Panc1 (cell line): ENCODE data around the gene CD1E. TPM values are rescaled to one million over a fixed set of nuclear protein-coding genes. Genes with fewer than 3 reads are reported as not detected.

Experiments
- ATAC-seq: fragments of 200-7000 bp; cut with Tn5 transposase; 2 replicates; pipeline ENCODE4 v1.9.1; 2020; ENCODE audit warnings: mild to moderate bottlenecking, moderate library complexity
- BruUV-seq: library from RNA; stranded (reverse); fragments of 400-500 nt; replicated peaks from 2 replicates; lab custom pipeline; 2021; lab: Mats Ljungman, UMichigan
- CTCF ChIA-PET: fragments of 300-600 bp; sonication (Branson Sonifier 250); formaldehyde crosslinking; loops from one replicate; lab custom pipeline; 2022; ENCODE audit warnings: antibody characterized with exemption; lab: Charles Lee
- POLR2A ChIA-PET: fragments of 300-600 bp; sonication (Branson Sonifier 250); formaldehyde crosslinking; loops from one replicate; lab custom pipeline; 2022; ENCODE audit warnings: antibody characterized with exemption; lab: Charles Lee
- DNase-seq: peaks from one replicate; pipeline ENCODE4 v3.0.0-alpha.2; 2010; ENCODE audit warnings: low read depth, low spot score
- H3K27ac ChIP-seq: 2 replicates; pipeline ENCODE4 v1.5.1; 2011; ENCODE audit warnings: mild to moderate bottlenecking, low read length, inconsistent platforms
- H3K27me3 ChIP-seq: fragments of 200-500 bp; sonication (Bioruptor generic); 2 replicates; pipeline ENCODE4 v1.6.0; 2014; ENCODE audit warnings: low read length, inconsistent platforms; ENCODE audit not compliant: control insufficient read depth, insufficient read depth
- H3K36me3 ChIP-seq: fragments of 200-500 bp; sonication (Bioruptor generic); 2 replicates; pipeline ENCODE4 v1.5.1; 2014; ENCODE audit warnings: inconsistent platforms, mild to moderate bottlenecking, low read length, moderate library complexity; ENCODE audit not compliant: control insufficient read depth, insufficient read depth
- H3K4me1 ChIP-seq: 2 replicates; pipeline ENCODE4 v1.5.1; 2011; ENCODE audit warnings: inconsistent platforms, mild to moderate bottlenecking, low read length, moderate library complexity; ENCODE audit not compliant: control insufficient read depth, insufficient read depth
- H3K4me3 ChIP-seq, 2 experiments: 2 replicates each; pipeline ENCODE4 v1.5.1; 2011 to 2012; ENCODE audit warnings: low read depth in 2 of 2, low read length in 2 of 2, mild to moderate bottlenecking in 2 of 2, inconsistent platforms in 1 of 2, moderate library complexity in 1 of 2
- H3K9me3 ChIP-seq: fragments of 200-500 bp; sonication (Bioruptor generic); 2 replicates; pipeline ENCODE4 v1.5.1; 2014; ENCODE audit warnings: low read depth, mild to moderate bottlenecking, inconsistent platforms, low read length, moderate library complexity; ENCODE audit not compliant: control insufficient read depth, insufficient read depth
- CTCF ChIP-seq: fragments of 450-650 bp; IDR thresholded peaks from 2 replicates; pipeline ENCODE4 v1.5.1; 2017; ENCODE audit warnings: mild to moderate bottlenecking
- POLR2AphosphoS5 ChIP-seq: IDR thresholded peaks from 2 replicates; pipeline ENCODE4 v1.6.1; 2012; ENCODE audit warnings: mild to moderate bottlenecking, low read depth, low read length, moderate library complexity
- SIN3A ChIP-seq: IDR thresholded peaks from 2 replicates; pipeline ENCODE4 v1.6.1; 2012; ENCODE audit warnings: low read depth, mild to moderate bottlenecking, low read length, moderate library complexity, borderline replicate concordance; ENCODE audit not compliant: insufficient read depth
- TCF7L2 ChIP-seq: IDR thresholded peaks from 2 replicates; pipeline ENCODE4 v1.6.1; 2011; ENCODE audit warnings: mild to moderate bottlenecking, low read depth, low read length, inconsistent platforms
- in situ Hi-C: cut with HindIII; loops from 2 replicates; pipeline ENCODE4 v1.10.0; 2016; ENCODE audit warnings: low sequenced_read_pairs, low pct_unique_long_range_greater_than_20kb
- intact Hi-C: fragments of 100-400 bp; cut with micrococcal nuclease; formaldehyde crosslinking; loops from one replicate; pipeline ENCODE4 v1.10.0; 2022; ENCODE audit not compliant: unreplicated experiment
- total RNA-seq: library from RNA; stranded (reverse); gene quantifications from one replicate; pipeline ENCODE4 v1.2.1, GENCODE V29; 2021; ENCODE audit not compliant: unreplicated experiment
- TF ChIP-seq, protein P1 (sequence below), 2 experiments: IDR thresholded peaks; 2 replicates each; pipeline ENCODE4 v1.6.1; 2011 to 2012; ENCODE audit warnings: low read depth in 2 of 2, control low read depth in 1 of 2, low read length in 1 of 2, mild to moderate bottlenecking in 1 of 2, moderate library complexity in 1 of 2; ENCODE audit not compliant: insufficient read depth in 1 of 2

Gene CD1E
- total RNA-seq, 1 experiment from 2014 or later, result not detected

GRCh38 chr1:158391099-158391498 lies 37.4 kb downstream of the CD1E start:
- no peak overlapping the region for H3K27ac ChIP-seq
- no peaks in the 10 kb centered on the region for H3K9me3 ChIP-seq
- TF ChIP-seq, protein P1, sequence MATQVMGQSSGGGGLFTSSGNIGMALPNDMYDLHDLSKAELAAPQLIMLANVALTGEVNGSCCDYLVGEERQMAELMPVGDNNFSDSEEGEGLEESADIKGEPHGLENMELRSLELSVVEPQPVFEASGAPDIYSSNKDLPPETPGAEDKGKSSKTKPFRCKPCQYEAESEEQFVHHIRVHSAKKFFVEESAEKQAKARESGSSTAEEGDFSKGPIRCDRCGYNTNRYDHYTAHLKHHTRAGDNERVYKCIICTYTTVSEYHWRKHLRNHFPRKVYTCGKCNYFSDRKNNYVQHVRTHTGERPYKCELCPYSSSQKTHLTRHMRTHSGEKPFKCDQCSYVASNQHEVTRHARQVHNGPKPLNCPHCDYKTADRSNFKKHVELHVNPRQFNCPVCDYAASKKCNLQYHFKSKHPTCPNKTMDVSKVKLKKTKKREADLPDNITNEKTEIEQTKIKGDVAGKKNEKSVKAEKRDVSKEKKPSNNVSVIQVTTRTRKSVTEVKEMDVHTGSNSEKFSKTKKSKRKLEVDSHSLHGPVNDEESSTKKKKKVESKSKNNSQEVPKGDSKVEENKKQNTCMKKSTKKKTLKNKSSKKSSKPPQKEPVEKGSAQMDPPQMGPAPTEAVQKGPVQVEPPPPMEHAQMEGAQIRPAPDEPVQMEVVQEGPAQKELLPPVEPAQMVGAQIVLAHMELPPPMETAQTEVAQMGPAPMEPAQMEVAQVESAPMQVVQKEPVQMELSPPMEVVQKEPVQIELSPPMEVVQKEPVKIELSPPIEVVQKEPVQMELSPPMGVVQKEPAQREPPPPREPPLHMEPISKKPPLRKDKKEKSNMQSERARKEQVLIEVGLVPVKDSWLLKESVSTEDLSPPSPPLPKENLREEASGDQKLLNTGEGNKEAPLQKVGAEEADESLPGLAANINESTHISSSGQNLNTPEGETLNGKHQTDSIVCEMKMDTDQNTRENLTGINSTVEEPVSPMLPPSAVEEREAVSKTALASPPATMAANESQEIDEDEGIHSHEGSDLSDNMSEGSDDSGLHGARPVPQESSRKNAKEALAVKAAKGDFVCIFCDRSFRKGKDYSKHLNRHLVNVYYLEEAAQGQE (IDR thresholded peaks at IDR 0.05; ENCODE audit: insufficient read depth in 1 of 2, low read depth in 2 of 2, low read length in 1 of 2), result no peak
- no peak for TF ChIP-seq SIN3A
- TF ChIP-seq POLR2AphosphoS5, result no peak
- no peak for TF ChIP-seq TCF7L2
- no peak for TF ChIP-seq CTCF
- no peak for DNase-seq
- H3K4me1 ChIP-seq, result no peaks in the 10 kb centered on the region
- ChIA-PET CTCF (no interaction called here), POLR2A (no interaction called here)
- intact Hi-C loops (no loop called here), in situ Hi-C loops (no loop called here)
- no peak for ATAC-seq
- no peak overlapping the region for H3K4me3 ChIP-seq
- no TSS peak for BruUV-seq
- no peaks in the 10 kb centered on the region for H3K36me3 ChIP-seq
- no peaks in the 10 kb centered on the region for H3K27me3 ChIP-seq

DNA sequence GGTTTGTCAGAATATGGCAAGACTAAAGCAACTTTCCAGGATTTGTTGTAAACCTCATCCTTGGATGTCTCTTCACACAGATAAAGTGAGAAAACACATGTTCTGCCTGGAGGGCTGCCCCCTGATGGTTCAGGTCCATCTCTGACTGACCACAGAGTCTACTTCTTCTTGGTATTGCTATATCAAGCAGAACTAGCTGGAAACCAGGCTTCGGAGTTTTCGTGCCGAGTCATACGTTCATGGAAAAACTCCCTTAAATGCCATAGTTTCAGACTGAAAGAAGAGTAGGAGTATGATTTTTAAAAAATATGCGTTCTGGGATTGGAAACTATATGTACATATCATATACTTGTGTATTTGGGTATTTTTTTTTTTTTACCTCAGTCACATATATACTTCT lies 39.8 kb downstream of the CD1E start:
- Histone ChIP-seq H3K27me3 (no peaks in the 10 kb centered on the region), H3K36me3 (no peaks in the 10 kb centered on the region), H3K27ac (no peak overlapping the region), H3K9me3 (no peaks in the 10 kb centered on the region), H3K4me3 (no peak overlapping the region), H3K4me1 (no peaks in the 10 kb centered on the region)
- intact Hi-C loops, result no loop called here
- CTCF ChIA-PET, result no interaction called here
- in situ Hi-C loops, result no loop called here
- ATAC-seq (no peak), DNase-seq (no peak)
- no TSS peak for BruUV-seq
- POLR2A ChIA-PET, result no interaction called here
- no peak for TF ChIP-seq CTCF
- no peak for TF ChIP-seq TCF7L2
- TF ChIP-seq POLR2AphosphoS5, result no peak
- TF ChIP-seq, protein P1 (IDR thresholded peaks at IDR 0.05; ENCODE audit: insufficient read depth in 1 of 2, low read depth in 2 of 2, low read length in 1 of 2), result no peak
- no peak for TF ChIP-seq SIN3A
